OCI-LY1 (cell line): ENCODE results near the gene TFDP2.

Experiments
- EZH2 ChIP-seq: fragments of 200-600 bp; sonication (generic), shearing (Covaris generic); IDR thresholded peaks from 2 replicates; pipeline ENCODE4 v1.8.0; 2017; ENCODE audit warnings: borderline replicate concordance, mixed run types, mild to moderate bottlenecking, antibody characterized with exemption, low read length, moderate library complexity, mixed read lengths
- TF ChIP-seq, protein P1 (sequence below): fragments of 200-600 bp; sonication (generic), shearing (Covaris generic); IDR thresholded peaks from 2 replicates; pipeline ENCODE4 v1.5.1; 2017; ENCODE audit warnings: mild to moderate bottlenecking, antibody characterized with exemption, low read length, moderate library complexity, mixed read lengths

DNA sequence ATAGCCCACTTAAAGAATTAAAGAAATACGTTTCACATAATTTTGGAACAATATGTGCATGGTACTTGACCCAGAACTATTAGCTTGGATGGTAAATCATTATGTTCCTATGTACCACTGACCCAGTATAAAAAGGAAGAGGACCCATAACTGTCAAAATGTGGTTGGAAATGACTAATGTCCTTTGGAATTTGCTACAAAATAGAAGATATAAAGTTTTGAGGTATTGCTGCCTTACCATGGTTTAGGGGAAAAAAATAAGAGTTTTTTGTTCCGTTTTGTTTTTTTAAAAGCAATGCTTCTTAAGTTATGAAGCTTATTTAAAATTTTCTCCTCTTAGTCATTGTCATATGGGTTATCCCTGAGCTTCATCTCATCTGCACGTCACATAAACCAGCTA is 15.8 kb upstream of the TFDP2 start:
- TF ChIP-seq, protein P1, sequence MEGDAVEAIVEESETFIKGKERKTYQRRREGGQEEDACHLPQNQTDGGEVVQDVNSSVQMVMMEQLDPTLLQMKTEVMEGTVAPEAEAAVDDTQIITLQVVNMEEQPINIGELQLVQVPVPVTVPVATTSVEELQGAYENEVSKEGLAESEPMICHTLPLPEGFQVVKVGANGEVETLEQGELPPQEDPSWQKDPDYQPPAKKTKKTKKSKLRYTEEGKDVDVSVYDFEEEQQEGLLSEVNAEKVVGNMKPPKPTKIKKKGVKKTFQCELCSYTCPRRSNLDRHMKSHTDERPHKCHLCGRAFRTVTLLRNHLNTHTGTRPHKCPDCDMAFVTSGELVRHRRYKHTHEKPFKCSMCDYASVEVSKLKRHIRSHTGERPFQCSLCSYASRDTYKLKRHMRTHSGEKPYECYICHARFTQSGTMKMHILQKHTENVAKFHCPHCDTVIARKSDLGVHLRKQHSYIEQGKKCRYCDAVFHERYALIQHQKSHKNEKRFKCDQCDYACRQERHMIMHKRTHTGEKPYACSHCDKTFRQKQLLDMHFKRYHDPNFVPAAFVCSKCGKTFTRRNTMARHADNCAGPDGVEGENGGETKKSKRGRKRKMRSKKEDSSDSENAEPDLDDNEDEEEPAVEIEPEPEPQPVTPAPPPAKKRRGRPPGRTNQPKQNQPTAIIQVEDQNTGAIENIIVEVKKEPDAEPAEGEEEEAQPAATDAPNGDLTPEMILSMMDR, result no peak
- TF ChIP-seq EZH2, result no peak
